Glomerular visceral epithelial cell (primary cell): Measurements from ENCODE around the gene CAV2.
A peak's percentile ranks its signal among the peaks of the same experiment; 100 is the strongest.

ENCODE experiments used
- DNase-seq: peaks from one replicate; pipeline ENCODE4 v3.0.0-alpha.2; 2016; ENCODE audit errors: extremely low spot score

CAV2 gene

DNA sequence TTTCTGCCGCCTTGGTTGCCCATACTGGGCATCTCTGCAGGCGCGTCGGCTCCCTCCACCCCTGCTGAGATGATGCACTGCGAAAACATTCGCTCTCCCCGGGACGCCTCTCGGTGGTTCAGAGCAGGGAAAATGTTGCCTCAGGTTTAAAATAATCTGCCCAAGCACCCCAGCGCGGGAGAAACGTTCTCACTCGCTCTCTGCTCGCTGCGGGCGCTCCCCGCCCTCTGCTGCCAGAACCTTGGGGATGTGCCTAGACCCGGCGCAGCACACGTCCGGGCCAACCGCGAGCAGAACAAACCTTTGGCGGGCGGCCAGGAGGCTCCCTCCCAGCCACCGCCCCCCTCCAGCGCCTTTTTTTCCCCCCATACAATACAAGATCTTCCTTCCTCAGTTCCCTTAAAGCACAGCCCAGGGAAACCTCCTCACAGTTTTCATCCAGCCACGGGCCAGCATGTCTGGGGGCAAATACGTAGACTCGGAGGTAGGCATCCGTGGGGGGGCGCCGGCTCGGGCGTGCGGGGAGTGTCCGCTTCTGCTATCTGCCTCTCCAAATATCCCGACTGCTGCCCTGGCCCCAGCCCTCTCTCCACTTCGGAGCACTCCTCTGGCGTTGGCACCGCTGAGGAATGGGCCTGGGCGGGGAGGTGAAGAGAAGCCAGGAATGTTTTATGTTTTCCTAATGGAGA is 25.2 kb downstream of the CAV2 start, which contains the start of gene CAV1:
CAV1 (plus strand) TSS at position 428 of the 689 bp plus-strand sequence; CDS start at position 455, 27 bp downstream.
- DNase-seq: peak; percentile 94

DNA sequence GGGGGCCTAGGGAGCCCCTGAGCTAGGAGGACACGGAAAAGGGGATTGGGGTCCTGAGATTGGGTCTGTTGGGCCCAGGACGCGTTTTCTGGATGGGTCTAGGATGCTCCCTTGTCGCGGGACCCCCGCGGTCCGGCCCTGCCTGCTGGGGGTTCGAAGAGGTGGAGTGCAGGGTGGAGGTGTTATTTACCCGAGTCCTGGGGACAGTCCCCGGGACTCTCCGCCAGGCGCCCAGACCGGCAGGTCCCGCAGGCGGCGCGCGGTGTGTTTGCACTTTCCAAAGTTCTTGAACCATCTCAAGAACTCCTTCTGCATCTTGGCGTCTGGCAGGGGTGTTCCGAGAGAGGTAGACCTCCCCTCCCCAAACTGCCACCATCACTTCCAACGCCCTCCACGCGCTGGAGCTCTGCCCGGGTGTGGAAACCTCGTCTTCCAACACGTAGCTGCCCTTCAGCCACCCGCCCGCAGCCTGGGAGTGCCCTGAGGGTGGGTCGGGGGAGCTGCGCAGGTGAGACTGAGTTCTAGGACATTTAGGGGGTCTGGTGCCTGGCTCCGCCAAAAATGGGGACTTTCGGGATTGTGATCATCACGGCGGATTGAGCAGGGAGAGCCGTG is 25.9 kb downstream of the CAV2 start:
- DNase-seq: peak; percentile 30

DNA sequence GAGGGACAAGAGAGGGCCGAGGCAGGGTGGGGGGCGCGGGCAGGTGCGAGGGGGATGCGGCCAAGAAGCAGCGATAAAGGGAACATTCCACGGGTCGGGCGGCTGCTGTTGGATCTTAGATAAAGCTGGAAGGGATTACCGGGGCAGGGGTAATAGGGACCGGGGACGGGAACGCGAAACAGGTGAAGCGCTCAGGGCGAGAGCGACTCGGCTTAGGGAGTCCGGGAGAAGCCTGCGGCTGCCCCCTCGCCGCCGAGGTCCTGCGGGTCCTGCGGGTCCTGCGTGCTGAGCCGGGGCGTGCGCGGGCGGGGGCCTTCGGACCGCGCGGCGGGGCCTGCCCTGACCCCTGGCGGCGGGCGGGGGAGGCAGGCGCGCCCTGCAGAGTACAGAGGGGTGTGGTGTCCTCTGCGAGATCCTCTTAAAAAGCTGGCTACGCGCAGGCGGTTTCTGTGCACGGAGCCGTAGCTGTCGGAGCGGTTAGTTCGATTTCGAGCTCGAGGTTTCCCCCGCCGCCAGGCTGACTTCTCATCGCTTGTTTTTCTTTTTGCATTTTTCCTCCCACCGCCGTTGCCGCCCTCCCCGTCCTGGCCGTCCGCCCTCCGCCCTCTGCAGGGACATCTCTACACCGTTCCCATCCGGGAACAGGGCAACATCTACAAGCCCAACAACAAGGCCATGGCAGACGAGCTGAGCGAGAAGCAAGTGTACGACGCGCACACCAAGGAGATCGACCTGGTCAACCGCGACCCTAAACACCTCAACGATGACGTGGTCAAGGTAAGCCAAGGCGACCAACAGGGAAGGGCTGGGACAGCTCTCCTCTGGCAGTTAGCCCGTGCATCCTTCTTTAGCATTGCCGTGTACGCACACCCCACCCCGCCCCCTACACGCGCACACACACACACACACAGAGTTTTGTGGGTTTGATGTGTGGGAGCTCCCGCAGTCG is 26.6 kb downstream of the CAV2 start:
- DNase-seq: peak; percentile 86

DNA sequence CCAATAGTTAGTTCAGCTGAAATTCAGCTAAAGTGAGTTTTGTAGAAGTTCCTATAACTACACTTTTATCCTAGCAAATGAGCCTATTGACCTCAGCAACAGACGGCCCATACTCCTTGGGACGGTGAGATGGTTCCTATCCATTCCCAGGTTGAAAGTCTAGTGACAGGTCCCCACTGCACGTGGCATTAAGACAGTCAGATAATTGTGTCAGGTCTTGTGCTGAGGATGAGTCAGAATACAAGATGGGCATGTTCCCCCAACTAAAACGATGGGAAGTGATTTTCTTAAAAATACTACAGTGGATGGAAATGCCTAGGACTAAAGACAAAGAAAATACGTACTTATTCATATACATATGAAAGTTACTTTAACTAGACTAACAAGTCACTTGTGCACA is 27.4 kb downstream of the CAV2 start:
- DNase-seq: no peak

DNA sequence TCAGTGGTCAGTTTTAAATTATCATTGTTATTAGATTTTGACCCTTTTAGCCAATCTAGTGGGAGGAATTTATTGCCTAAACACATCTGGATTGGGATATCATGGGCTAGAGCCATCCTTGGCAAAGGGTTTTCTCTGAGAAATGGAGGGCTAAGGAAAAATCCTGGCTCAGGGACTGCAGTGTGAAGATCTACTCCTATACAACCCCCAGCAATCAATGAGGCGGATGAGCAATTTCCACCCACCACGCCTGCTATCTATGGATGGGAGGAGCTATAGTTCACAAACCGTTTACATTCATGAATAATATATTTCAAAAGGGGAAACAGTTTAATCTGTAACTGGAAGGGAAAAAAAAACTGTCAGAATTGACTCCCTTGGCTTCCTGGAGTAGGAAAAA is 28.0 kb downstream of the CAV2 start:
- DNase-seq: peak; percentile 30

DNA sequence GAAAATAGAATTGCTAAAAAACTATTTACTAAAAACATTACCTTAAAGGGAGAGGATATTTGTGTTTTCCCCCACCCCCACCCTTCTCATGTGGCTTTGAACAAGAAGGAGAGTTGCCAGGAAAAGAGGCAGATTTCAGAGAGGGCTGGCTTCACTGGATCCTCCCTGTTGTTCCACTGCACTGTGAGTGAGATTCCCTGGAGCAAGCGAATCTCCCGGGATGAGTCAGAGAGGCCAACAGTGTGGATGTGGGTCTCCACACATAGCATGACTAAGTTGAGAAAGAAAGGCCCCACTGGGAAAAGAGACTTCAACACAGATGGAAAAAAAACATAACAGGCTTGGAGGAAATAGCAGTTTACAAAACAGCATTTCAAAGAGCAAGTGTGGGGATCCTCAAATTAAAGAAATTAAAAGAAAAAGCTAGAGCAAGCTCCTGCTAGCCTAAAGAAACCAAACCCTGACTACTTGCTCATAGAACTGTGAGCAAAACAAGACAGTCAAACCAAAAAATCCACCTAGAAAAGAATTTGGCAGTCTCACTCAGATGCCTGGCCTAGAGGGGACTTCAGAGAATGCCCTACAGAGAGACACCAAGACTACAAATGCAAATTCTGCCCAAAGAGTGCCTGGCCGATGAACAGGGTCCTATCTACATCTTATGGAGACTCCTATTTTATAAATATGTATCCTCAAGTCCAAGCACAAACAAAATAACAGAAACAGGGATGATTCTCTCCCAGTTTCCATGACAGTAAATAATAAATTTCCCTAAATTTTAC is 28.7 kb downstream of the CAV2 start:
- peak; percentile 90 for DNase-seq

DNA sequence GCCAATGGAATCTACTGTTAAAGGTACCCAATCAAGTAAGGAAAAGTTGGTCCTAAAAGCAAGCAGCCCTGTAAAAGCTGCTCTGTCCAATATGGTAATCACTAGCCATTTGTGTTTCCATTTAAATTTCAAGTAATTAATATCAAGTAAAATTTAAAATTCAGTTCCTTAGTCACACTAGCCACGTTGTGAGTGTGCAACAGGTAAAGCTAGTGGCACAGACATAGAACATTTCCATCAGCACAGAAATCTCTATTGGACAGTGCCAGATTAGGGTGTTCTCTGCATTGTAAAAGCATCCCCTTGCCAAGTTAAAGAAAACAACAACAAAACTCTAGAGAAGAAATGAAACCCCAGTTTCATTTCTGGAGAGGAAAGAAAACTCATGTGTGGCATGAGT is 29.7 kb downstream of the CAV2 start:
- no peak for DNase-seq

DNA sequence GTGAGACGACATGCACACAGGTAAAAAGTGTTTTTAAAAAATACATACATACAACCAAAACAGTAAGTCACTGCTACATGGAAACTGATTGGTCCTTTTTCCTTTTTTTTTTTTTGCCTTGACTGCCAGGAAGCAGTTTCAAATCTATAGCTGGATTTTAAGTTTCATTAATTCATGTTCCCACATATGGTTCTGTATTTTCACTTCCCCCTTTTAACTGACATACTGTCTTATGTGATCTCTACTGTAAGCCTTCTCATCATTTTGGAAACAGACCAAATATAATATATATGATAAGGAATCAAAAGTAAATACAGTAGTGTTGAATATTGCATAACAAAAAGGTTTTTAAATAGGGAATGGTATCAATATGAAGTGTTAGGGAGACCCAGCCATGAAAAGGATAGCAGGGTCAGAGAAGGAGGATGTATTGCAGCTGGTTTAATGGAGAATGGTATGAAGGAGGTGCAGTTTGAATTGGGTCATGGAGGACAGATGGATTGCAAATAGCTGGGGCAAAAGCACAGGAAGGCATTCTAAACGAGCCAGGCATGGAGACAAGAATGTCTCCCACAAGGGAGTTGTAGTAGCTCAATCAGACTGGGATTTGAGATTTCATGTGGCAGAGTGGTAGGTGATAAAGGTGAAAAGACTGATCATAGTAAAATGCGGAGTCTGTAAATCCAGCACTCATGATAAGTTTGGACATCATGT is 30.7 kb downstream of the CAV2 start:
- no peak for DNase-seq

DNA sequence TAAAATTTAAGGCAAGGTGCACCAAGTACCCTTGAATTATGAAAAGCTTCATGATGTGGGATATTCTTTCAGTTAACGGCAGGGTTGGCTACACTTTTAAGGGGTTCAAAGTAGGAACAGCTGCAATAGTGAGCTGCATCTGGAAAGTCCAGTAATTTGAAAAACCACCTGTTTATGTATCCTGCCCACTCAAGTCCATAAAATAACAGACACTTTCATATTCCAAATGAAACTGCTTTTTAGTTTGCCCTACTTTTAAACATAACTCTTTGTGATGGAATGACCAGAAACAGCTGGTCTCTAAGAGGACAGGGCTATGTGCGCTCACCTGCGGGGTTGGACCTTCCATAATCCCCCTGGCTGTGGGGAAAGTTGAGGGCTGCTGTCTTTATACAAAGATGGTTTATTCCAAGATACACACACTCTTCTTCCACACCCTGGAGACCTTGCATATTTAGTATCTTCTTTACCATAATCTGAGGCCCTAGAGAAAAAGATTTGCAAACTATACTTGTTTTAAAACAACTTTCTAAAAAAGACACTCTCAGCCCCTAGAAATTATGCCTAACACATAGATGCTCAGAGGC is 32.7 kb downstream of the CAV2 start:
- DNase-seq: no peak

DNA sequence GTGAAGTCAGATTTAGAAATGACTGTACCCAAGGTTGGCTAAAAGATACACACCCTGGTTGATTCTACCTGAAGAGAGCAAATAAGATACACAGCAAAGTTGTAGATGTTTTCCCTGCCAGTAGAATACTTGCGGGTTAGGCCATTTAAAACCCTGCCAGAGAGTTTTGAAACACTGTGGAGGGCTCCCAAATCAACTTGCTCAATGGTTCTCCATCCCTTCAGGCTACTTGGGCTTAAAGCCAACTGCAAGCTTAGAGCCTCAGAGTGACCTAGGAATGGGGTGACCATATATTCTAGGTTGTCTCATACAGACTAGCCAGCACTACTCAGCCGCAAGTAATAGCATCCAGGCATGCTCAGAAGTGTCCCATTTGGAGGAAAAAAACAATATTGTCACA is 35.3 kb downstream of the CAV2 start:
- DNase-seq: no peak

DNA sequence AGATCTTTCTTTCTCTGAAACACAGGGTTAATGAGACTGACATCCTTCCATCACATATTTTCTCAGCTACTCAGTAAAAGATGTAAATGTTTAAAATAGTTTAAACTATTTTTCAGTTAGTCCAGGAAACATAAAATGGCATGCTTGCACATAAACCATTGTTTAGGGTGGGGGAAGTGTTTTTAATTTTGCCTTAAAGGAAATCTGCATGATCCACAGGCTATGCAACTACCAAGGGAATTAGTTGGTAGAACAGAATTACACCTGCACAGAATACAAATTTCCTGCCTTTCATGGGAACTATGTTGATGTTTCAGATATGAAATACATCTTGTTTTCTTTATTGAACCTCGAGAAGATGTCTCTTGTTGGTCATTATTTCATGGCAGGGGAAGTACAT is 35.9 kb downstream of the CAV2 start:
- no peak for DNase-seq

DNA sequence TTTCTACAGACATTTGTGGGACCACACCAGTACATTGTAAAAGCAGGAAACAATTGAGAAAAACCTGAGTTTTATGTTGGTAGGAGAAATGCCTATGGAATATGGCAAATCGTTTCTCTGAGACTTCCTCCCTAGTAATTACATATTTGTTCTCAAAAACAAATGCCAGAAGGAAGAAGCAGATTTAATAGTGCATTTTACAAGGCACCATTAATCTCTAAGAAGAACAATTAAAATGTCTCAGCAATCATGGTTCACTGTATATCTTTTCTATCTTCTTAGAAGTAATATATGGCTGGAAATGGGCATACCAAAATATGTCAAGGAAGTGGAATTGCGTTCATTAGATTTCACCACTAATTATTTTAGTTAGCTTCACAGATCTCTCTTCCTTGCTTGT is 38.6 kb downstream of the CAV2 start:
- DNase-seq: no peak

DNA sequence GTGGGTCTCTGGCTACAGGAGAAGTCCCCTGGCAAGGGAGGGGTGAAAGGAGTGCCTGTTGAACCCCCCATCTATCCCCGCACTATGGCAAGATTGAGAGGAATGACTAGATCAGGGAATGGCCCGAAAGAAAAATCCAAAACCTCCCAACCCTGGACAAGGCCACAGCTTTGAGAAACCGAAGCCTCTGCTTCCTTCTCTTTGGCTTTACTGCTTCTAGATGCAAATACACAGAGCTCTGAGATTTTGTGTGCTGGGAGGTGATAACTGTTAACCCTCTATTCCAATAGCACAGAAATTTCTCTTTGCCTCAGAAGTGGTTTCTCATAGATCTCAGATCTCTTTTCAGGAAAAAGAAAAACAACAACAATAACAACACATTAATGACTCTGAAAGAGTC is 40.3 kb downstream of the CAV2 start:
- no peak for DNase-seq

DNA sequence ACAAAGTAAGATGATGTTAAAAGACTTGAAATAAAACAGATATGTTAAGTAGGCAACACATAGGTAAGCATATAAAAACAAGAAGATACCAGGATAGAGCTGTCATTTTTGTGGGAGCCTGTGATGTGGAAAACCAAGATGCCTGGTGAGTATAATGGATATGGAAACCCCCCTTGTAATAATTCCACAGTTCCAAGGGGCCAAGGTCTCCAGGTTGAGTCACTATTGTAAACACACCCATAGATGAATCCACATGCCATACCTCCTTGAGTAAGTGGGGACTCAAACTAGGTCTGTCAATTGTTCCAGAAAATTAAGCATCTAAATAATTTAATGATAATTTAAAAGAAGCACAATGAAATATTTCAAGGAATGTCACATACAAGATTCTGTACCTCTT is 41.2 kb downstream of the CAV2 start:
- DNase-seq: peak; percentile 37

DNA sequence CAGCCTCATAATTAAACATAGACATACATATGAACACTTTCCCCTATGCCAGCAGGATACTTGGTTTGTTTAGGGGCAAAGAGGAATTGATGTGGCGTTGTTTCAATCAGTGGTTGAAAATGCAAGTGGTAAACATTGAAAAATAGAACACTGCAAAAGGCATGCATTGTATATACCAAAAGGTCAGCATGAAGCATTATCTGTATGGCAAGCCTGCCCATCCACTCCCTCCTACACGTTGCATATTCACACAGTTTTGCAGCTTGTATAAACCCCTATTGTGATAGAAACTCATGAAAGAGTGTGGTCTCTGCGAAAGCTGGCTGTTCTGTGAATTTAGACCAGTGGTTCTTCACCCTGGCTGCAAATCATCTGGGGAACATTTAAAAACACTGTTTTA is 42.4 kb downstream of the CAV2 start:
- DNase-seq: no peak

DNA sequence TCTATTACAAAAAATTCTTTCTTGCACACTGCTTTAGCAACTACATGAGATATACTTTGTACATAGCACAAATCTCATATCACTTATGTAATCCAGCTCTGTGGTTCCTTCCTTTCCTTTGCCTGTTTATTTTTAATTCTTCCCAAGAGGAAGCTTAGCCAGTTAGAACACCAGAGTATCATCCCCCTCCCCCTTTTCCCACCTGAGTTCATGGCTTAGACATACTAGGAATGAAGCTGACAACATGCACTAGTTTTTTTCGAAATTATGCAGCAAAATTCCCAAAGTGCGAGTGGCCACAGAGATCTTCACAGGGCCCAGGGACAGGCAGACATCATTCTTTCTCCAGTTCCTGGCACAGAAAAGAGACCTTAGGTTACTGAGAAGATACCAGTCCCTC is 43.1 kb downstream of the CAV2 start:
- peak; percentile 45 for DNase-seq

DNA sequence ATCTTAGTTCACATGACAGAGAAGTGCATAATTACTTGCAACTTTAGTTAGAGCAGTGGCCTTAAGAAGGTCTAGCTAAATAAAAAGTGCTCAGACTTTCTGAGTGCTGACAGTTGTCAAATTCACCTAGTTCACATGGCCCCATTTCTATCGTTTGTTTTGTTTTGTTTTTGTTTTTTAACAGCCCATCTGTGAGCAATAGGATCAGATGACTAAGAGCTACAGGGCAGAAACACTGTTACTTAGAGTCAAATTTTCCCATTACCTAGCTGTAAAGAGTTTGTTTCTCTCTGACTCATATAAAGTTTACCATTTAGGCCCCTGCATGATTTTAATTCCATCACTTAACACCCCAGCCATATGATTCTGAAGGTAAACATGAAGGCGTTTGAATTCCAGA is 44.1 kb downstream of the CAV2 start:
- DNase-seq: no peak

DNA sequence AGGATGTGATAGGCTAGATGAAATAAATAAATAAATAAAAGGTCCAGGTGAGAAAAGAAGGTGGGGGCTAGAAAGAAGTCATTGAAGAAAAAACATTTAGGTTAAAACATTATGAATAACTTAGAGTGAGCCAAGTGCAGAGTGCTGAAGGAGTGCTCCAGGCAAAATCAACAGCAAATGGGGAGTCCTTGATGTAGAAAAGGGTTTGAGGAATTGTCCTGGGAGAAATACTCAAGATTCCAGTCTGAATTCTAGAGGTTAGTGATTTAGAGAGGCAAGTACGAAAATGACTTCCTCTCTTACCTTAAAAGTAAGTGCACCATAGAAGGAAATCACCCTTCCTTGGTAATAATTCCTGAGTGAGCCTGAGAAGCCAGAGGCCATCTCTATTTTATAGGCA is 44.9 kb downstream of the CAV2 start:
- no peak for DNase-seq

DNA sequence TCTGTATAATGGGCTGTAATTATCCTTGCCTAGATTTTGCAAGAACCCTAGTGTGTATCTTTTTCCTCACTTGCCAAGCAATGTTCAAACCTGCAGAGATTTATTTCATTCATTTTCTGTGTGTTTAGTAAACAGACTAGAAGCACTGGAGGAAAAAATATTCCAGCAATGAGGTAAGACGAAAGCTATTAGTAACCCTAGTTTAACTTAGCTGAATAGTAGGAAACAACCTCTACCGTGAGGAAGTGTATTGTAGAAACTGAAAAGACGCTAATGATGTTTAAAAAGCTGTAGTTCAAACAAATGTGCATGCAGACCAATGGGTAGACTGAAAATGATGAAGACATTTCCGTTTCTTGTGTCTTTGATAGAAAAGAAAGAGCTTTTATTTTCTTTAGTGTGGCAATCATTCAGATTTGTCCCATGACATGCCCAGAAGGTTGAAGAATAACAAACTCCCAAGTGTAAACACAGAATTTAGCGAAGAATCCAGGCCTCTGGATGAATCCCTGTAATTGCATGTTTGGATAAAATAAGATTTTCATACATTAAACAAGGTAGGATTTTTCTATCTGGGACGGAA is 46.0 kb downstream of the CAV2 start:
- DNase-seq: no peak

DNA sequence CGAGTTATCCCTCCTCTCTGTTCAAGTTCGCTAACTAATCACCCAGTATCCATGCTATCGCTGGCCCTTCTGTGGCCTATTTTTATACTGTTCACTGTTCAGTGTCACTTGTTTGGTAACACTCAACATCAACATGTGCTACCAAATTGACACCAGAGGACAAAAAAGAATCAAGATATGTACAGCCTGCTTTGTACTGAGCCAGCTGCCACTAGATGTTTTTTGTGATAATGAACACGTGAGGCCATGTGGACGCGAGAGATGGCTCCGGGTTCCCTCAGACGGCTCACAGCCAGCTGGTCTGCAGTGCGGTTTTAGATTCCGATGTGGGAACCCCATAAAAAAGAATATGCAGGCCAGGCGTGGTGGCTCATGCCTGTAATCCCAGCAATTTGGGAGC is 46.5 kb downstream of the CAV2 start:
- DNase-seq: no peak
